ENCODE results near the gene EML4.

Gene EML4

GRCh38 chr2:42359965-42360483 is 190.9 kb downstream of the EML4 start:
- H3K9me3 Mint-ChIP-seq, result no peaks in the 10 kb centered on the region
- H3K4me1 Mint-ChIP-seq, result peaks cover 69% of the 10 kb centered on the region
- DNase-seq, result no peak
- H3K4me3 Mint-ChIP-seq, result peak overlapping the region; percentile 91
- TF ChIP-seq, protein P1, sequence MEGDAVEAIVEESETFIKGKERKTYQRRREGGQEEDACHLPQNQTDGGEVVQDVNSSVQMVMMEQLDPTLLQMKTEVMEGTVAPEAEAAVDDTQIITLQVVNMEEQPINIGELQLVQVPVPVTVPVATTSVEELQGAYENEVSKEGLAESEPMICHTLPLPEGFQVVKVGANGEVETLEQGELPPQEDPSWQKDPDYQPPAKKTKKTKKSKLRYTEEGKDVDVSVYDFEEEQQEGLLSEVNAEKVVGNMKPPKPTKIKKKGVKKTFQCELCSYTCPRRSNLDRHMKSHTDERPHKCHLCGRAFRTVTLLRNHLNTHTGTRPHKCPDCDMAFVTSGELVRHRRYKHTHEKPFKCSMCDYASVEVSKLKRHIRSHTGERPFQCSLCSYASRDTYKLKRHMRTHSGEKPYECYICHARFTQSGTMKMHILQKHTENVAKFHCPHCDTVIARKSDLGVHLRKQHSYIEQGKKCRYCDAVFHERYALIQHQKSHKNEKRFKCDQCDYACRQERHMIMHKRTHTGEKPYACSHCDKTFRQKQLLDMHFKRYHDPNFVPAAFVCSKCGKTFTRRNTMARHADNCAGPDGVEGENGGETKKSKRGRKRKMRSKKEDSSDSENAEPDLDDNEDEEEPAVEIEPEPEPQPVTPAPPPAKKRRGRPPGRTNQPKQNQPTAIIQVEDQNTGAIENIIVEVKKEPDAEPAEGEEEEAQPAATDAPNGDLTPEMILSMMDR (IDR thresholded peaks at IDR 0.05), result no peak
- peaks cover 10% of the 10 kb centered on the region for H3K27me3 Mint-ChIP-seq (ENCODE audit: low read depth, poor library complexity)
- peaks cover 15% of the 10 kb centered on the region for H3K36me3 Mint-ChIP-seq (ENCODE audit: low read depth)
- peak overlapping the region; percentile 100 for H3K27ac Mint-ChIP-seq

GRCh38 chr2:42360493-42360889 is 191.3 kb downstream of the EML4 start:
- peak overlapping the region; percentile 100 for H3K27ac Mint-ChIP-seq
- H3K9me3 Mint-ChIP-seq, result no peaks in the 10 kb centered on the region
- TF ChIP-seq, protein P1 (IDR thresholded peaks at IDR 0.05), result no peak
- peaks cover 15% of the 10 kb centered on the region for H3K36me3 Mint-ChIP-seq (ENCODE audit: low read depth)
- peaks cover 74% of the 10 kb centered on the region for H3K4me1 Mint-ChIP-seq
- DNase-seq, result no peak
- H3K4me3 Mint-ChIP-seq, result peak overlapping the region; percentile 91
- peaks cover 13% of the 10 kb centered on the region for H3K27me3 Mint-ChIP-seq (ENCODE audit: low read depth, poor library complexity)

DNA sequence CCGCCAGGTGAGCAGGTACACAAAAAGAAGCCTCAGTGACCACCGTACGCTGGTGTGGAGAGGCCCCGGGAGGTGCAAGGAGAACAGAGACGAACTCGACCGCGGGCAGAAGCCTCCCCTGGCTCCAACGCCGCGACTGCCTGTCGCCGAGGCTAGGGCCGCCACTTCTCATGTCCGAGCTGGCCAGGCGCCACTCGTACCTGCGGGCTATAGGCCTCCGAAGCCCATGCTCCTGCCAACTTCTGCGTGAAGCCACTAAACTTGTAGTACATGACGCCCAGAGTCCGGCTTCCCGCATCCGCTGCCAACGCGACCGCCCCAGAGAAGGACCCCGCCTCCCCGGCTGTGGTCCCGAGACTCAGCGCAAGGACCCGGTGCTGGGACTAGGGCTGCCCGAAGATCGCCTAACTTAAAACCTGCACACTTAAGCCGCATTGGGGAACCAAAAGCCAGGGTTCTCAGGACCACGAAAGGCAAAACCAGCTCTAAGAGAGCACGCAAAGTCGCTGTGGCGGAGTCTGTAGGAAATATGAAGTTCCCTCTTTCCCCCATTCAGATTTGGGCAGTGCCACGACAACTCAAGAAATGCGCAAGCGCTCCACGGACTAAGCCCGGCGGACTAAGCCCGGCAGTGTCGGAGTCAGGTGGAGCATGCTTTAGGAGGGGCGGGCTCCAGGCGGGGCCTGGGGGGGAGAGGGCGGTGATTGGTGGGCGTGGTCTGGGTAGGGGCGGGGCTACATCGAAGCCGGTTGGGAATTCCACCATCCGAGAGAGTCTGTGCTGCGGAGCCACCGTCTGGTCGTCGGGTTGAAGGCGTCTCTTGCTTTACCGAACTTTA is 192.0 kb downstream of the EML4 start, which contains the start of gene COX7A2L:
Gene COX7A2L, minus strand, starts transcription at position 328 of the 838 bp plus-strand sequence. Its CDS starts 56 bp downstream, at position 272.
- Mint-ChIP-seq H3K4me1 (peaks cover 80% of the 10 kb centered on the region), H3K27ac (peak within 1 kb of the TSS; percentile 100), H3K36me3 (ENCODE audit: low read depth) (peaks cover 13% of the 10 kb centered on the region), H3K4me3 (peak within 1 kb of the TSS; percentile 91), H3K9me3 (no peaks in the 10 kb centered on the region), H3K27me3 (ENCODE audit: low read depth, poor library complexity) (peaks cover 19% of the 10 kb centered on the region)
- TF ChIP-seq, protein P1 (IDR thresholded peaks at IDR 0.05), result no peak
- DNase-seq, result peak; percentile 98

DNA sequence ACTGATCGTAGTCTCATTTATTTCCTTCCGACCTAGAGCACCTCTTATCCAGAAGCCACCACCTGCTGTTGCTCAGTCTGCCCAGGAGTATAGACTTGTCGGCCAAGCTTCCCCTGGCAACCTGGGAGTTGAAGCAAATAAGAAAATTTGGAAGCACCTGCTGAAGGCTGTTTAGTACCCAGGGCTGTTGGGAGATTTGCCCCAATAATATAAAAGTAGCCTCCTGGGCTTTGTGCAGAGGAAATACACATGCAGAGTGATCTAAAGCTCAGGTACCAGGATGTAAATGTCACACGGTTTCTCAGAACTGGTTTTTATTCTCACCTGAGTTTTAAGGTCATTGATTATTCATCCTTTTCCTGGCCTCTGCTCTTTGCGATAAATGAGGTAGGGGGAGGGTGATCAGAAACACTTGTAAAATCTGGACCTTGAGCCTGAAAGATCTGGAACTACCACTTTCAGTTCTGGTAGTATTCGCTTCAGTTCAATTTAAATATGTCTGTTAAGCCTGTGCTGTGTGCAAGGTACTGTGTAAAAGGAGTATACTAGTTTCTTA is 192.7 kb downstream of the EML4 start:
- H3K36me3 Mint-ChIP-seq (ENCODE audit: low read depth), result peaks cover 9% of the 10 kb centered on the region
- H3K4me3 Mint-ChIP-seq, result peak overlapping the region; percentile 91
- no peak for DNase-seq
- peaks cover 22% of the 10 kb centered on the region for H3K27me3 Mint-ChIP-seq (ENCODE audit: low read depth, poor library complexity)
- H3K4me1 Mint-ChIP-seq, result peaks cover 87% of the 10 kb centered on the region
- no peaks in the 10 kb centered on the region for H3K9me3 Mint-ChIP-seq
- H3K27ac Mint-ChIP-seq, result no peak overlapping the region
- TF ChIP-seq, protein P1 (IDR thresholded peaks at IDR 0.05), result no peak

GRCh38 chr2:42363413-42363812 is 194.3 kb downstream of the EML4 start:
- Mint-ChIP-seq H3K9me3 (no peaks in the 10 kb centered on the region), H3K27me3 (ENCODE audit: low read depth, poor library complexity) (peaks cover 27% of the 10 kb centered on the region), H3K4me1 (peaks cover 92% of the 10 kb centered on the region), H3K4me3 (no peak overlapping the region), H3K27ac (no peak overlapping the region), H3K36me3 (ENCODE audit: low read depth) (no peaks in the 10 kb centered on the region)
- TF ChIP-seq, protein P1 (IDR thresholded peaks at IDR 0.05), result no peak
- DNase-seq, result no peak
